Tibial artery (tissue), 4 donors: Measurements from ENCODE around the gene TMEM255B.
A peak's percentile ranks its signal among the peaks of the same experiment; 100 is the strongest.

Source experiments
- DNase-seq, 2 donors: peaks; one replicate each; pipeline ENCODE4 v3.0.0-alpha.2; 2019
- H3K27ac ChIP-seq, 2 donors: fragments of 200-600 bp; sonication (generic) in 1 of 2; 1 replicate in 1 of 2; 2 replicates in 1 of 2; pipeline ENCODE4 v1.5.1; 2018 to 2019; ENCODE audit warnings: mild to moderate bottlenecking in 1 of 2
- H3K27me3 ChIP-seq, 2 donors: fragments of 200-600 bp; sonication (generic) in 1 of 2; one replicate each; pipeline versions ENCODE4 v1.5.1 to v1.6.0; 2016 to 2019
- H3K36me3 ChIP-seq, 3 donors: fragments of 200-600 bp; sonication (generic) in 2 of 3; one replicate each; pipeline ENCODE4 v1.5.1; 2016 to 2019; ENCODE audit warnings: mild to moderate bottlenecking in 2 of 3
- H3K4me1 ChIP-seq, 4 donors: fragments of 200-600 bp; sonication (generic) in 2 of 4; 1 replicate in 3 of 4; 2 replicates in 1 of 4; pipeline ENCODE4 v1.5.1; 2016 to 2019
- H3K4me3 ChIP-seq, 2 donors: fragments of 200-600 bp; sonication (generic) in 1 of 2; 1 replicate in 1 of 2; 2 replicates in 1 of 2; pipeline ENCODE4 v1.5.1; 2018 to 2019; ENCODE audit warnings: mild to moderate bottlenecking in 2 of 2
- H3K9me3 ChIP-seq, 3 donors: fragments of 200-600 bp; sonication (generic) in 1 of 3; one replicate each; pipeline ENCODE4 v1.5.1; 2016 to 2019
- intact Hi-C: fragments of 100-400 bp; cut with DNase I; formaldehyde crosslinking; loops from one replicate; pipeline ENCODE4 v1.15.0; 2023; ENCODE audit warnings: low total_unique reads
- TF ChIP-seq, protein P1 (sequence below), 2 experiments: fragments of 200-600 bp in 1 of 2; fragments of 450-650 bp in 1 of 2; IDR thresholded peaks; one replicate each; pipeline ENCODE4 v1.5.1; 2017 to 2019; ENCODE audit warnings: antibody characterized with exemption in 2 of 2, mild to moderate bottlenecking in 1 of 2, moderate library complexity in 1 of 2

TMEM255B gene

DNA sequence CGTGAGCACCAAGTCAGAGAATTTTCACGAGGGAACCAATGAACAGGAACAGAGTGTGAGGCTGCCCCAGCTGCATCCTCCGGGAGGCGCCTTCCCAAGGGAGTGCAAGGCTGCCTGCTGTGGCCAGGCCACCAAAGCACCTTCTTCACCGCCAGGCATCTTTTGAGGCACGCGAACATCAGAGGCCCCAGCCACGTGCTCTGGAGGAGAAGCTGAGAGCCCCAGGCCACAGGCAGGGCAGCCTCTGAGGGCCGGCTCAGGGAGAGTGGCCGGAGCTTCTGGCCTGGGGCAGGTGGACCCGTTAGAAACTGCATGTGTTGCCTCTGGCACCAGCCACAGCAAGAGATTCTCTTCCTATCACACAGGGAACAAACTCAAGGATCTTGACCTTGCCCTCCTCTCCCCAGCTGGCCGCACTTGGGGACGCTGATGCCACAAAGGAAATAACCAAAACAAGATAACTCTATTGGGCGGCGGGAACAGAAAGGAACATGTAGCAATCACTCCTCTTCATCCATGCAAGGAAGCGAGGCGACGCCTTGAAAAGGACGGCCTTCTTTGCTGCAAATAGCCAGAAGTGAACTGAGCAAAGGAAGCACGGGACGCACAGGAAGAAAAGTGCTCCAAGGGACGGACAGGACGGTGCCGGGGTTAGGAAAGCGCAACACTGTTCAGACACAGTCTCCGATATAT, 85.0 kb downstream of the TMEM255B start:
- intact Hi-C loops: no loop called here
- peak; percentile 28 to 60 for DNase-seq
- H3K4me3 ChIP-seq: no peak overlapping the region
- H3K36me3 ChIP-seq: peaks cover 40 to 62% (median 49%) of the 10 kb centered on the region in 3 donors
- H3K9me3 ChIP-seq: no peaks in the 10 kb centered on the region
- peaks cover 0 to 36% (median 27%) of the 10 kb centered on the region in 4 donors for H3K4me1 ChIP-seq
- H3K27me3 ChIP-seq: no peaks in the 10 kb centered on the region
- no peak overlapping the region for H3K27ac ChIP-seq
- TF ChIP-seq, protein P1, sequence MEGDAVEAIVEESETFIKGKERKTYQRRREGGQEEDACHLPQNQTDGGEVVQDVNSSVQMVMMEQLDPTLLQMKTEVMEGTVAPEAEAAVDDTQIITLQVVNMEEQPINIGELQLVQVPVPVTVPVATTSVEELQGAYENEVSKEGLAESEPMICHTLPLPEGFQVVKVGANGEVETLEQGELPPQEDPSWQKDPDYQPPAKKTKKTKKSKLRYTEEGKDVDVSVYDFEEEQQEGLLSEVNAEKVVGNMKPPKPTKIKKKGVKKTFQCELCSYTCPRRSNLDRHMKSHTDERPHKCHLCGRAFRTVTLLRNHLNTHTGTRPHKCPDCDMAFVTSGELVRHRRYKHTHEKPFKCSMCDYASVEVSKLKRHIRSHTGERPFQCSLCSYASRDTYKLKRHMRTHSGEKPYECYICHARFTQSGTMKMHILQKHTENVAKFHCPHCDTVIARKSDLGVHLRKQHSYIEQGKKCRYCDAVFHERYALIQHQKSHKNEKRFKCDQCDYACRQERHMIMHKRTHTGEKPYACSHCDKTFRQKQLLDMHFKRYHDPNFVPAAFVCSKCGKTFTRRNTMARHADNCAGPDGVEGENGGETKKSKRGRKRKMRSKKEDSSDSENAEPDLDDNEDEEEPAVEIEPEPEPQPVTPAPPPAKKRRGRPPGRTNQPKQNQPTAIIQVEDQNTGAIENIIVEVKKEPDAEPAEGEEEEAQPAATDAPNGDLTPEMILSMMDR (IDR thresholded peaks at IDR 0.05): no peak

DNA sequence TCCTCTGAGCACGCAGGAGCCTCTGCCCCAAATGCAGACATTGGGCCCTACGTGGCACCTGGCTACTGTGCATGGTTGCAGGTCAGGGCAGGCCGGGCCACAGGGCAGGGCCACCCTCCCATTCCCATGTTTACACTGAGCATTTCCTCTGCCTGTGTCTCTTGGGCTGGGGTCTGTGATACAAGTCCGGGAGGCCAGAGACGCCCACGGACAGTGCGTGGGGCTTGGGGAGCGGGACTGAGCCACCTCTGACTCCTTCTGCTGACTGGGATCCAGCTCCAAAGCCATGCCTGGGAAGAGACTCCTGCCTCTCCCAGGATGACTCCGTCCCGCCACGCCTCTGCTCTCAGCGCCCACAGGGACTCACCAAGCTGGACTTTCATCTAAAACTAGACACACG, 86.0 kb downstream of the TMEM255B start:
- Histone ChIP-seq H3K27ac (peak overlapping the region in 1 of 2 donors; percentile 12), H3K4me1 (peaks cover 0 to 30% (median 23%) of the 10 kb centered on the region in 4 donors), H3K27me3 (no peaks in the 10 kb centered on the region), H3K4me3 (no peak overlapping the region), H3K9me3 (no peaks in the 10 kb centered on the region), H3K36me3 (peaks cover 40 to 62% (median 45%) of the 10 kb centered on the region in 3 donors)
- DNase-seq: peak in 1 of 2 donors; percentile 62
- intact Hi-C loops: no loop called here
- TF ChIP-seq, protein P1 (IDR thresholded peaks at IDR 0.05): no peak

DNA sequence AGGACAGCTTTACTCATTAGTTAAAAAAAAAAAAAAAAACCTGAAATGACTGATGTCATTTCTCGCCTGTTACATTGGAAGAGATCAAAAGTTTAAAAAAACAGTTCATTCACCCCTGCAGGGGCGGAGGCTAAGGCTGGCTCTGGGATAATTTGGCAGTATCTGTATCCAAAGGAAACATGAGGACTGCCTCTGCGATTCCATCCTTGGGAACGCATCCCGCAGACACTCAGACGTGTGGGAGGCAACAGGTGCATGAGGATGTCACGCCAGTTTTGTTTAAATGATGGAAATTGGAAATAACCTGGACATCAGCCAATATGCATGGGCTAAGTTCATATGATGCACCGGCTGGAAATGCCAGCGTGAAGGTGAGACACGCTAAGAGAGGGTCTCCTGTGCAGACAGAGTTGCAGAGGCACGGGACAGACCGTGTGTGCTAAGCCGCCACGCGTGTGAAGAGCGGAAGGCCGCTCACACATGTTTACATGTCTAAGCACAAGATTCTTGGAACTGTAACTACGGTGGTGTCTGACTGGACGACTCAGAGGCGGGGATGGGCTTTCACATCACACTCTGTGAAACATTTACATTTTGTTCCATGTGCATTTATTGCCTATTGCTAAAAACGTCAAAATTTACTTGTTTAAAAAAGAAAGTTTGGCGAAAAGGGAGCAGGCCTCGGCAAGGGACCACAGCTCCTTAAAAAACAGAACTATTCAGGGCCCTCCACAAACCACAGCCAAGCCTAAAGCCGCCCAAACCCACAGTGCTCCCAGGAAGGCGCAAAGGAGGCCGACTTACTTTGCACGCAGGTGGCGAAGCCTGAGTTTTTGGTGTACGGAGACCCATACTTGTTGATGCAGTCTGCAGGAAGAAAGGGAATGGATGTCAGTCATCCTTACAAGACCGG, 87.0 kb downstream of the TMEM255B start:
- Histone ChIP-seq H3K27ac (no peak overlapping the region), H3K4me3 (no peak overlapping the region), H3K36me3 (peaks cover 40 to 58% (median 41%) of the 10 kb centered on the region in 3 donors), H3K4me1 (peaks cover 0 to 21% (median 16%) of the 10 kb centered on the region in 4 donors), H3K9me3 (no peaks in the 10 kb centered on the region), H3K27me3 (no peaks in the 10 kb centered on the region)
- intact Hi-C loops: no loop called here
- TF ChIP-seq, protein P1 (IDR thresholded peaks at IDR 0.05): no peak
- peak in 1 of 2 donors; percentile 60 for DNase-seq

DNA sequence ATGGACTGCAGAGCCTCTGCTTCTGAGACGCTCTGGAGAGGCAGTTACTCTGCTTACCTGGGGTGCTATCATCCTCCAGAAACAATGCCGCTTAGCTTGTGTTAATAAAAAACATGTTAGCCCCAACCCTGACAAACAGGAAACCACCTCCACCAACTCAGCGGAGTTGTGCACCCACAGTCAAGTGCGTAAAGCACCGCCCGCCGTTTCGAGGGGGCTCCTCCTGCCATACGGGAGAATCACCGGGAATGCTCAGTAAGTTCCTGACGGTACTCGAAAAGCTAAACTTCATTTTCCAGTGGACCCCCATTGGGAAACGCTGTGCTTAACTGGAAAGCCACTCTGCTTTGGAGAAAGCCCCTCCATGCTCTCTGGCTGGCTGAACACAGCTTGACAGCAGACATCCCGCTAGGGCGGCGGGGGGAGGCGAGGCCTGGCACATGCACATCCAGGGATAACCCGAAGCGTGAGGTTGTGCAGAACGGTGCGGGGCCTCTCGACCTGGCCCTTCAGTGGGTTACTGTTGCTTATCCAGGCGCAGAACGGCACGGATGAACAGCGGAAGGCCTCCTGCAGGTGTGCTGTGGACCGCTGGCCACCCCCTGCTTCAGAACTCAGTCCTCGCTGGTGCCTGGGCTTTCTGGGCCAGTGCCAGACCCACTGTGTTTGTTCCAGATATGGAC, 87.8 kb downstream of the TMEM255B start:
- no peak overlapping the region for H3K4me3 ChIP-seq
- TF ChIP-seq, protein P1 (IDR thresholded peaks at IDR 0.05): no peak
- H3K27me3 ChIP-seq: no peaks in the 10 kb centered on the region
- H3K4me1 ChIP-seq: peaks cover 0 to 18% (median 15%) of the 10 kb centered on the region in 4 donors
- H3K9me3 ChIP-seq: no peaks in the 10 kb centered on the region
- H3K36me3 ChIP-seq: peaks cover 40 to 62% (median 41%) of the 10 kb centered on the region in 3 donors
- no peak overlapping the region for H3K27ac ChIP-seq
- peak in 1 of 2 donors; percentile 57 for DNase-seq
- intact Hi-C loops: no loop called here

DNA sequence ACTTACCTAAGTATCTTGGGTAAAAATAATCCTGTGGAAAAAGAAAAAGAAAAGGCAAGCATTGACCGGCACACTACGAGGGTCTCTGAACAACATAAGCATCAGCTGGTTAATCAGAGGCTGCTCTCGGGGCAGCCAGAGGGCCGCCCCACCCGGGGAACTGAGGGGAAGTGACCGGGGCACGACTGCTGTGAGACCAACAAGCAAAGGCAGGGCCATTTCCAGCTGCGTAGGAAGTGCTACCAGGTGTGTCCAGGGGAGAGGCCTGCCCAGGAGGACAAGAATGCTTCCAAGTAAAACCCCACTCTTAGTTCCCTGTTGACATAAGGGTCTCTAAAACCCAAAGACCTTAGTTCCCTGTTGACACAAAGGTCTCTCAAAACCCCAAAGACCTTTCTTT, 89.0 kb downstream of the TMEM255B start:
- H3K36me3 ChIP-seq: peaks cover 33 to 57% (median 40%) of the 10 kb centered on the region in 3 donors

More for the DNA sequence above, 89.0 kb downstream of the TMEM255B start:
- H3K27me3 ChIP-seq: no peaks in the 10 kb centered on the region
- H3K9me3 ChIP-seq: no peaks in the 10 kb centered on the region
- H3K27ac ChIP-seq: peak overlapping the region in 1 of 2 donors; percentile 27
- intact Hi-C loops: no loop called here
- peaks cover 0 to 24% (median 23%) of the 10 kb centered on the region in 4 donors for H3K4me1 ChIP-seq
- no peak for DNase-seq
- TF ChIP-seq, protein P1 (IDR thresholded peaks at IDR 0.05): no peak
- H3K4me3 ChIP-seq: no peak overlapping the region
